HEK293T (cell line): ENCODE results near the gene NR6A1.

Source experiments
- CTCF ChIA-PET: fragments of 350-600 bp; formaldehyde crosslinking; extraction: SDS; loops from one replicate; lab custom pipeline; 2021; ENCODE audit warnings: antibody characterized with exemption, inconsistent platforms; lab: Yijun Ruan, JAX
- POLR2A ChIA-PET: fragments of 350-600 bp; formaldehyde crosslinking; extraction: SDS; loops from one replicate; lab custom pipeline; 2020; ENCODE audit warnings: antibody characterized with exemption, inconsistent platforms; lab: Yijun Ruan, JAX
- DNase-seq: peaks from one replicate; pipeline ENCODE4 v3.0.0; 2012; ENCODE audit warnings: mixed read lengths; ENCODE audit errors: extremely low spot score
- ARNT ChIP-seq: fragments of 450-650 bp; IDR thresholded peaks from 2 replicates; pipeline ENCODE4 v1.6.1; 2017; ENCODE audit warnings: mild to moderate bottlenecking
- BHLHE40 ChIP-seq: fragments of 450-650 bp; IDR thresholded peaks from 2 replicates; pipeline ENCODE4 v1.6.1; 2016; ENCODE audit warnings: mild to moderate bottlenecking, moderate library complexity, borderline replicate concordance
- CTBP1 ChIP-seq: fragments of 450-650 bp; IDR thresholded peaks from 2 replicates; pipeline ENCODE4 v1.6.1; 2016; ENCODE audit warnings: borderline replicate concordance
- ELF4 ChIP-seq: fragments of 450-650 bp; IDR thresholded peaks from 2 replicates; pipeline ENCODE4 v1.6.1; 2017; ENCODE audit warnings: antibody characterized with exemption
- FOXA1 ChIP-seq: fragments of 450-650 bp; IDR thresholded peaks from 2 replicates; pipeline ENCODE4 v1.6.1; 2016; ENCODE audit warnings: mild to moderate bottlenecking
- FOXK2 ChIP-seq: fragments of 450-650 bp; IDR thresholded peaks from 2 replicates; pipeline ENCODE4 v1.6.1; 2016; ENCODE audit warnings: mild to moderate bottlenecking
- FOXM1 ChIP-seq: fragments of 450-650 bp; IDR thresholded peaks from 2 replicates; pipeline ENCODE4 v1.6.1; 2017; ENCODE audit warnings: mild to moderate bottlenecking, borderline replicate concordance
- HDGF ChIP-seq: fragments of 450-650 bp; IDR thresholded peaks from 2 replicates; pipeline ENCODE4 v1.6.1; 2017; ENCODE audit warnings: antibody characterized with exemption, borderline replicate concordance
- L3MBTL2 ChIP-seq: fragments of 450-650 bp; conservative IDR thresholded peaks from 2 replicates; pipeline ENCODE4 v1.6.1; 2016; ENCODE audit warnings: mild to moderate bottlenecking
- LEF1 ChIP-seq: fragments of 450-650 bp; IDR thresholded peaks from 2 replicates; pipeline ENCODE4 v1.6.1; 2017; ENCODE audit warnings: mild to moderate bottlenecking, borderline replicate concordance
- NFRKB ChIP-seq: fragments of 450-650 bp; IDR thresholded peaks from 2 replicates; pipeline ENCODE4 v1.6.1; 2016; ENCODE audit warnings: mild to moderate bottlenecking, moderate library complexity
- SP1 ChIP-seq: fragments of 450-650 bp; IDR thresholded peaks from 2 replicates; pipeline ENCODE4 v1.6.1; 2017
- SUZ12 ChIP-seq: fragments of 450-650 bp; IDR thresholded peaks from 2 replicates; pipeline ENCODE4 v1.6.1; 2016; ENCODE audit warnings: mild to moderate bottlenecking
- TARDBP ChIP-seq: fragments of 450-650 bp; IDR thresholded peaks from 2 replicates; pipeline ENCODE4 v1.6.1; 2016
- ZNF384 ChIP-seq: fragments of 450-650 bp; IDR thresholded peaks from 2 replicates; pipeline ENCODE4 v1.6.1; 2016
- TF ChIP-seq, protein P1 (sequence below): fragments of 450-650 bp; IDR thresholded peaks from 2 replicates; pipeline ENCODE4 v1.6.1; 2016

Gene NR6A1

DNA sequence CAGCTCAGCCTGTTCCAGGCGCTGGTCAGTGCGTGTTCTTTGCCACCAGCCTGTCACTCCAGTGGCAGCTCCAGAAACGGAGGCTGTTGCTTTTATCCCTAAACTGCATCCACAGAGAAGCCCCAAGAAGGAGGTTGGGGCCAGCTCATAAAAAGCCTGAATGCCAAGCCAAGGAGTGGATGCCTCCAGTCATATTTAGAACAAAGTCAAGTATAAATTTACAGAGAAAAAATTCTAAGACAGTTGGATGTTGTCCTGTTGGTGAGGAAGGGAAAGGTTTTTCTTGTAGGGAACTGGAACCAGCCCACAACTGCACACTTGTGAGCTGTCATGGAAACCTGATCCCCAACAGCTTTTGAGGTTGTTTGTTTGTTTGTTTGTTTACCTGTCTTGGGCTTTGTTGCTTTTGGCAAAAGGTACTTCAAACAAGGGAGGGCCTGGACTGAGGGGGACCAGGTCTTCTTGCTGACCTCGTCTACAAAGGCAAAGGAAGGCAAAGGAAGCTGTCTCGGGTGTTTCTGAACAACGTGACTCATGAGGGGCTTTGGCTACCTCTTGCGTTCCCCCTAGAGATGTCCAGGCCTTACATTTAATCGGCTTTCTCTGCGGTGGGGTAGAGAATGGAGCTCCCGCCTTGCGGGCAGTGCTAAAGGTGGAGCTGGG, 42.5 kb upstream of the NR6A1 start:
- CTCF ChIA-PET = interaction anchor here (1.4 to 2.0 kb wide), 3 partner anchors 27 to 39 kb away, joined by 3 to 9 read pairs (median 7); partner anchors contain the start of genes OLFML2A and WDR38
- no peak for DNase-seq
- POLR2A ChIA-PET = interaction anchor here (0.6 to 2.0 kb wide), 7 partner anchors 10 to 313 kb away, joined by 3 to 7 read pairs (median 5); partner anchors contain the start of genes ARPC5L, NR6A1, RPL35 and WDR38
- no peak for TF ChIP-seq CTBP1
- no peak for TF ChIP-seq ZNF384
- TF ChIP-seq FOXK2 = no peak
- no peak for TF ChIP-seq TARDBP
- no peak for TF ChIP-seq NFRKB
- no peak for TF ChIP-seq FOXM1
- no peak for TF ChIP-seq LEF1
- no peak for TF ChIP-seq SUZ12
- TF ChIP-seq L3MBTL2 = no peak
- no peak for TF ChIP-seq ARNT
- TF ChIP-seq BHLHE40 = no peak
- TF ChIP-seq HDGF = no peak
- TF ChIP-seq FOXA1 = no peak
- TF ChIP-seq, protein P1, sequence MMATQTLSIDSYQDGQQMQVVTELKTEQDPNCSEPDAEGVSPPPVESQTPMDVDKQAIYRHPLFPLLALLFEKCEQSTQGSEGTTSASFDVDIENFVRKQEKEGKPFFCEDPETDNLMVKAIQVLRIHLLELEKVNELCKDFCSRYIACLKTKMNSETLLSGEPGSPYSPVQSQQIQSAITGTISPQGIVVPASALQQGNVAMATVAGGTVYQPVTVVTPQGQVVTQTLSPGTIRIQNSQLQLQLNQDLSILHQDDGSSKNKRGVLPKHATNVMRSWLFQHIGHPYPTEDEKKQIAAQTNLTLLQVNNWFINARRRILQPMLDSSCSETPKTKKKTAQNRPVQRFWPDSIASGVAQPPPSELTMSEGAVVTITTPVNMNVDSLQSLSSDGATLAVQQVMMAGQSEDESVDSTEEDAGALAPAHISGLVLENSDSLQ = no peak

DNA sequence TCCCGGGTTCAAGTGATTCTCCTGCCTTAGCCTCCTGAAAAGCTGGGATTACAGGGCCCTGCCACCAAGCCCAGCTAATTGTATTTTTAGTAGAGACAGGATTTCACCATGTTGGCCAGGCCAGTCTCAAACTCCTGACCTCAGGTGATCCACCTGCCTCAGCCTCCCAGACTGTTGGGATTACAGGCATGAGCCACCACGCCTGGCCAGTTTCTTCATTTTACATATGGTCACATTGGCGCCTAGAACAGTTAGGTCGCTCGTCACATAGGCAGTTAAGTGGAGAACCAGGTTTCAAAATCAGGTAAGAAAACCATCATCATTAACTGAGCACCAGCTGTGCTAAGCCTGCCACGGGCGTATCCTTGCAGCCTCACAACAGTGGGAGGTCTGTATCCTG, 41.9 kb upstream of the NR6A1 start:
- POLR2A ChIA-PET = interaction anchor here (0.6 to 2.0 kb wide), 6 partner anchors 11 to 312 kb away, joined by 3 to 7 read pairs (median 5); partner anchors contain the start of genes ARPC5L, NR6A1, RPL35 and WDR38
- TF ChIP-seq BHLHE40 = no peak
- TF ChIP-seq CTBP1 = no peak
- TF ChIP-seq ELF4 = no peak
- CTCF ChIA-PET = interaction anchor here (1.4 to 2.0 kb wide), 3 partner anchors 27 to 40 kb away, joined by 3 to 9 read pairs (median 7); partner anchors contain the start of genes OLFML2A and WDR38
- no peak for DNase-seq

DNA sequence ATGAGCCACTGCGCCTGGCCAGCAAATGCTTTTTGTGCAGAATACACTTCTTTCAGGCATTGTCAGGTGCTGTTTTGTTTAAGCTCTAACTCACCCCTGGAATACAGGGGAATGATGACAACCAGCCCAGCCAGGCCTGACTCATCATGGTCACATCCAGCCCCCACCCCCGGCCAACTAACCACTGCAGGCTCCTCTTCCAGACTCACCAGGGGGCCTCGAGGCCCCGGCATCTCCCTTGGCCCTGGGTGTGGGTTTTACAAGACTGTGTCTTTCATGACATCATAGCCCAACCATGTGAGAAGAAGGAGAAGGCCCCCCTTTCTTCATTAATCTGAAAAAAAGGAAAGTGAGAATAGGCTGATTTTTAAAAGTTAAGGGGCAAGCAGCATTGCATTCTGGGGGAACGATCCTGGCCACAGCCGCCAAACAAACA, 41.3 kb upstream of the NR6A1 start:
- ChIA-PET CTCF (interaction anchor here (0.8 to 2.0 kb wide), 4 partner anchors 28 to 40 kb away, joined by 3 to 9 read pairs (median 4); partner anchors contain the start of genes OLFML2A and WDR38), POLR2A (interaction anchor here (1.0 to 2.0 kb wide), 4 partner anchors 33 to 69 kb away, joined by 3 to 6 read pairs (median 4); partner anchors contain the start of gene NR6A1)
- peak; percentile 49 for DNase-seq
- no peak for TF ChIP-seq NFRKB
- TF ChIP-seq L3MBTL2 = no peak
- TF ChIP-seq SP1 = no peak
- TF ChIP-seq ELF4 = no peak
- no peak for TF ChIP-seq HDGF
- TF ChIP-seq ARNT = no peak
- TF ChIP-seq FOXK2 = no peak
- TF ChIP-seq LEF1 = no peak
- no peak for TF ChIP-seq ZNF384

DNA sequence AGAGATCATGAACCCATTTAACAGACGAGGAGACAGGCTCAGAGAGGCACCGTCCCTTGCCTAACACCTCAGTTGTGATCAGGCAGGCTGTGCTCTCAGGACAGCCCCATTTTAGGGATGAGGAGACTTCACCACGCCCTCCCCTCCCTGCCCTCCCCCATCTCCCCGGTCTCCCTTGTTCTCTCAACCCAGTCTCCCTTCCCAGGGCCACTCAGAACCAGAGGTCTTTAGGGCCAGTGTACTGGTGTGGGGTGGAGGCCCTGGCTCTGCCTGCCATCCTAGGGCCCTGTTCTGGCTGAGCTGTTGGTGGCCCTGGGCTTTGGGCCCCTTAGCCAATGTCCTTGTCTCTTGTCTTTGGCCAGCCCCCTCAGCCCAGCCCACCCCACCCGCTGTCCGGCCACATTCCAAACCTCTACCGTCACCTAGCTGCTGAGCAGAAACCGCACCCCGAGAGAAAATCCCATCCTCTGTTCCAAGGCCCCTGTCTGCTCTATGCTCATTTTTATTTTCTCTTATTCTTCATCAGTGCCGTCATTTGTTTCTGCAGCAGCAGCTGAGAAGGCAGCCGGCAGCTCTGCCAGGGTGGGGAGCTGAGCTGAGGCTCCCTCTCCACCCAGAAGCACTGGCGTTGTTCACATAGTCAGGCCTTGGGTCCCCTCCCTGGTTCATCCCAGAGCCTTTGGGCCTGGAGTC, 39.7 kb upstream of the NR6A1 start:
- no peak for DNase-seq
- ChIA-PET CTCF (interaction anchor here (1.0 kb wide), 1 partner anchor 31 kb away, joined by 3 read pairs; no protein-coding TSS in a partner anchor), POLR2A (interaction anchor here (0.7 kb wide), 1 partner anchor 9 kb away, joined by 4 read pairs; no protein-coding TSS in a partner anchor)
- TF ChIP-seq ZNF384 = no peak
- no peak for TF ChIP-seq TARDBP
- no peak for TF ChIP-seq NFRKB
- no peak for TF ChIP-seq FOXA1
- no peak for TF ChIP-seq FOXM1
- no peak for TF ChIP-seq L3MBTL2
- no peak for TF ChIP-seq ARNT
- no peak for TF ChIP-seq SP1
- no peak for TF ChIP-seq LEF1
- no peak for TF ChIP-seq BHLHE40

DNA sequence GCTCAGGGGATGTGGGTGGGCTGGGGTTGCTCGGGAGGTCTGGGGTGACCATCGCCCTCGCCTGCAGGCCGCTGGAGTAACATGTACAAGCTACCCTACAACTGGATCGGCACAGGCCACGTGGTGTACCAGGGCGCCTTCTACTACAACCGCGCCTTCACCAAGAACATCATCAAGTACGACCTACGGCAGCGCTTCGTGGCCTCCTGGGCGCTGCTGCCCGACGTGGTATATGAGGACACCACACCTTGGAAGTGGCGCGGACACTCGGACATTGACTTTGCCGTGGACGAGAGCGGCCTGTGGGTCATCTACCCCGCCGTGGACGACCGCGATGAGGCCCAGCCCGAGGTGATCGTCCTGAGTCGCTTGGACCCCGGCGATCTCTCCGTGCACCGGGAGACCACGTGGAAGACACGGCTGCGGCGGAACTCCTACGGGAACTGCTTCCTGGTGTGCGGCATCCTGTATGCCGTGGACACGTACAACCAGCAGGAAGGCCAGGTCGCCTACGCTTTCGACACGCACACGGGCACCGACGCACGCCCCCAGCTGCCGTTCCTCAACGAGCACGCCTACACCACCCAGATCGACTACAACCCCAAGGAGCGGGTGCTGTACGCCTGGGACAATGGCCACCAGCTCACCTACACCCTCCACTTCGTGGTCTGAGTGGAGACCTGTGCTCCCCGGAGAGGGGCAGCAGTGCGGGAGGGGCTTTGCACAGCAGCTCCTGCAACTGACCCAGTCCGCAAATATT, 38.8 kb upstream of the NR6A1 start:
- ChIA-PET POLR2A (no interaction called here), CTCF (no interaction called here)
- TF ChIP-seq LEF1 (no peak), BHLHE40 (no peak), L3MBTL2 (no peak), ELF4 (no peak), FOXM1 (no peak), SP1 (no peak), NFRKB (no peak), HDGF (no peak), FOXK2 (no peak), TARDBP (no peak), ARNT (no peak), SUZ12 (no peak), FOXA1 (no peak), CTBP1 (no peak), ZNF384 (no peak)
- TF ChIP-seq, protein P1 = no peak
- no peak for DNase-seq
